ENCODE data around the gene BRD2.

Gene BRD2

GRCh38 chr6:33010356-33010755 lies 42.0 kb downstream of the BRD2 start:
- peaks cover 3% of the 10 kb centered on the region for H3K36me3 ChIP-seq (ENCODE audit: control insufficient read depth, low read depth, low read length)
- H3K27me3 ChIP-seq (ENCODE audit: control insufficient read depth, insufficient read depth, low read length), result no peaks in the 10 kb centered on the region
- H3K4me3 ChIP-seq (ENCODE audit: low read length), result no peak overlapping the region
- H3K9me3 ChIP-seq (ENCODE audit: control insufficient read depth, low read depth, low read length), result no peaks in the 10 kb centered on the region
- H3K9ac ChIP-seq (ENCODE audit: low read length), result no peak overlapping the region
- no peak overlapping the region for H3K27ac ChIP-seq (ENCODE audit: low read length)
- H3K4me1 ChIP-seq (ENCODE audit: control insufficient read depth, low read depth, low read length), result peaks cover 12% of the 10 kb centered on the region

DNA sequence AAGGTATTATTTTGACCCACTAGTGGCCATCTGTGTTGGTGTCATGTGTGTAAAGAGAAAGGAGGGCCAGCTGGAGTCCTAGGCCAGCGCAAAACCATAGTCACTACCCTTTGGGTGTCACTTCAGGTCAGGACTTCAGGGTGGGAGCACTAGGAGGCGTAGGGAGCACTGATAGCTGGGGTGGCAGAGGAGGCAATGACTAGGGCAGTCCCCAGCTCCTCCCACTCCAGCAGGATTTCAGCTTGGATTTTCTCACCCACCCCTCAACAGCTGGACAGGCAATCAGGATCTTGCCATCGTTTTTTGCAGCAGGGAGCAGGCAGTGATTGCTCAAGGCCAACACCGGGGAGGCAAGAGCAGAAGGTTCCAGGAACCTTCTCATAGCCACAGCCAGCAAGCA lies 45.2 kb downstream of the BRD2 start:
- Histone ChIP-seq H3K4me3 (ENCODE audit: low read length) (no peak overlapping the region), H3K27ac (ENCODE audit: low read length) (no peak overlapping the region), H3K36me3 (ENCODE audit: control insufficient read depth, low read depth, low read length) (no peaks in the 10 kb centered on the region), H3K9me3 (ENCODE audit: control insufficient read depth, low read depth, low read length) (no peaks in the 10 kb centered on the region), H3K4me1 (ENCODE audit: control insufficient read depth, low read depth, low read length) (peaks cover 12% of the 10 kb centered on the region), H3K9ac (ENCODE audit: low read length) (no peak overlapping the region), H3K27me3 (ENCODE audit: control insufficient read depth, insufficient read depth, low read length) (no peaks in the 10 kb centered on the region)

- H3K27ac ChIP-seq (ENCODE audit: low read length), result no peak overlapping the region
- H3K27me3 ChIP-seq (ENCODE audit: control insufficient read depth, insufficient read depth, low read length), result no peaks in the 10 kb centered on the region
- H3K9me3 ChIP-seq (ENCODE audit: control insufficient read depth, low read depth, low read length), result no peaks in the 10 kb centered on the region
- H3K4me3 ChIP-seq (ENCODE audit: low read length), result no peak overlapping the region
- H3K9ac ChIP-seq (ENCODE audit: low read length), result no peak overlapping the region
- H3K4me1 ChIP-seq (ENCODE audit: control insufficient read depth, low read depth, low read length), result peaks cover 12% of the 10 kb centered on the region
- no peaks in the 10 kb centered on the region for H3K36me3 ChIP-seq (ENCODE audit: control insufficient read depth, low read depth, low read length)
Measured at GRCh38 chr6:33014841-33015634, 46.6 kb downstream of the BRD2 start.

- H3K27ac ChIP-seq (ENCODE audit: low read length), result no peak overlapping the region
- no peaks in the 10 kb centered on the region for H3K9me3 ChIP-seq (ENCODE audit: control insufficient read depth, low read depth, low read length)
- no peaks in the 10 kb centered on the region for H3K27me3 ChIP-seq (ENCODE audit: control insufficient read depth, insufficient read depth, low read length)
- no peak overlapping the region for H3K9ac ChIP-seq (ENCODE audit: low read length)
- H3K4me1 ChIP-seq (ENCODE audit: control insufficient read depth, low read depth, low read length), result peaks cover 4% of the 10 kb centered on the region
- H3K4me3 ChIP-seq (ENCODE audit: low read length), result no peak overlapping the region
- no peaks in the 10 kb centered on the region for H3K36me3 ChIP-seq (ENCODE audit: control insufficient read depth, low read depth, low read length)
Measured at GRCh38 chr6:33015798-33016197, 47.4 kb downstream of the BRD2 start.

DNA sequence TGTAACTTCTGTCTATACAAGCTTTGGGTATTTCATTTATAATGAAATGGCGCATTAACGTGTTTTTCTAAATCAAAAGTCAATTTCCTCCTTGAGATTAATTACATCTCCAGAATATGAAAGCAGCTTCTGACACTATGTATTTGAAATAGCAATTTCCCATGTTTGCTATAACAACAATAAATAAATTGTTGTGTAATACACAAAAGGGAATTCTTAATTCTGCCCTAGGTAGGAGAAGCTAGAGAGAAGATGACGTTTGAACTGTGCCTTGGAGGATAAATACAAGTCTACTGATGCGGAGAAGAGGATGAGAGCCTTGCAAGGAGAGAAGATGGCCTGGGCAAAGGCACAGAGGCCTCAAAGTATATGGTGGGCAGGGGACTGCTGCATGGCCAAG lies 48.6 kb downstream of the BRD2 start:
- H3K4me1 ChIP-seq (ENCODE audit: control insufficient read depth, low read depth, low read length), result peaks cover 4% of the 10 kb centered on the region
- H3K27me3 ChIP-seq (ENCODE audit: control insufficient read depth, insufficient read depth, low read length), result no peaks in the 10 kb centered on the region
- no peaks in the 10 kb centered on the region for H3K36me3 ChIP-seq (ENCODE audit: control insufficient read depth, low read depth, low read length)
- no peaks in the 10 kb centered on the region for H3K9me3 ChIP-seq (ENCODE audit: control insufficient read depth, low read depth, low read length)
- no peak overlapping the region for H3K27ac ChIP-seq (ENCODE audit: low read length)
- H3K9ac ChIP-seq (ENCODE audit: low read length), result no peak overlapping the region
- H3K4me3 ChIP-seq (ENCODE audit: low read length), result no peak overlapping the region

- H3K27ac ChIP-seq (ENCODE audit: low read length), result no peak overlapping the region
Measured at GRCh38 chr6:33017694-33018353, 49.4 kb downstream of the BRD2 start.

DNA sequence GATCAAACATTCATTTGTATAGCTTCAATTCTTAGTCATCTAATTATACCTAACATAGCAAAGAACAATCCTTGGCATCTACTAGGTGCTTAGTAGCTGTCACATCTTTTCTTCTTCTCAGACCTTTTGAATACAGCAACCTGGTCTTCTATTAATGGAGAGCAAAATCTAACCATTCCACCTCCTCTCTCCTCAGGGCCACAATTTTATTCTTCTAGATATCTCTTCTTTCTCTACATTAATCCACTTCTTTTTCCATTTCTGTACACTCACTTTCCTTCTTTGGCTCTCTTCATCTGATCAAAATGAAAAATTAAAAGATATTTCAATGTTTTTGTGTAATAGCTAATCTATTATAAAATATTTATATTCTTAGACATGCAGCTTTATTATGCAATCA lies 50.0 kb downstream of the BRD2 start:
- Histone ChIP-seq H3K9me3 (ENCODE audit: control insufficient read depth, low read depth, low read length) (no peaks in the 10 kb centered on the region), H3K9ac (ENCODE audit: low read length) (no peak overlapping the region), H3K4me3 (ENCODE audit: low read length) (no peak overlapping the region), H3K27me3 (ENCODE audit: control insufficient read depth, insufficient read depth, low read length) (no peaks in the 10 kb centered on the region), H3K4me1 (ENCODE audit: control insufficient read depth, low read depth, low read length) (peaks cover 4% of the 10 kb centered on the region), H3K36me3 (ENCODE audit: control insufficient read depth, low read depth, low read length) (no peaks in the 10 kb centered on the region), H3K27ac (ENCODE audit: low read length) (no peak overlapping the region)

More at GRCh38 chr6:33017694-33018353, 49.4 kb downstream of the BRD2 start:
- Histone ChIP-seq H3K27me3 (ENCODE audit: control insufficient read depth, insufficient read depth, low read length) (no peaks in the 10 kb centered on the region), H3K9ac (ENCODE audit: low read length) (no peak overlapping the region), H3K4me1 (ENCODE audit: control insufficient read depth, low read depth, low read length) (peaks cover 4% of the 10 kb centered on the region), H3K9me3 (ENCODE audit: control insufficient read depth, low read depth, low read length) (no peaks in the 10 kb centered on the region), H3K4me3 (ENCODE audit: low read length) (no peak overlapping the region), H3K36me3 (ENCODE audit: control insufficient read depth, low read depth, low read length) (no peaks in the 10 kb centered on the region)

DNA sequence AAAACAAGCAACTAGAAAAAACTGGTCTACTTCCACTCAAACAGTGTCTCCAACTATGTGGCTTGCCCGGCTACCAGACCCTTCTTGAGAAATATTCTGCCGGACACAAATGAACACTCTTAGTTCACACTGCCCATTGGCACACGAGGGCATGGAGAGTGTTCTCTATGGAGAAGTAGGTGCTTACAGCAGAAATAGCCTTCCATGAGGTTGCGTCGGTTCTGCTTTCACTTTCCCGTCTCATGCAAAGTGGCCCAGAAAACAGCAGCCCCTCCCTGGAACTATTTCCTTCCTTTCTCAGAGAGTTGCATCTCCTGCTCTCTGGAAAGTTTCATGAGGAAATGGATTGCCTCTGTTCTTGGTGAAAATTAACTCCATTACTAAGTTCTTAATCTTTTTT lies 50.5 kb downstream of the BRD2 start:
- Histone ChIP-seq H3K9me3 (ENCODE audit: control insufficient read depth, low read depth, low read length) (no peaks in the 10 kb centered on the region), H3K4me3 (ENCODE audit: low read length) (no peak overlapping the region), H3K9ac (ENCODE audit: low read length) (no peak overlapping the region), H3K27me3 (ENCODE audit: control insufficient read depth, insufficient read depth, low read length) (no peaks in the 10 kb centered on the region), H3K36me3 (ENCODE audit: control insufficient read depth, low read depth, low read length) (no peaks in the 10 kb centered on the region), H3K27ac (ENCODE audit: low read length) (no peak overlapping the region), H3K4me1 (ENCODE audit: control insufficient read depth, low read depth, low read length) (peaks cover 4% of the 10 kb centered on the region)

- H3K4me1 ChIP-seq (ENCODE audit: control insufficient read depth, low read depth, low read length), result peaks cover 4% of the 10 kb centered on the region
- H3K4me3 ChIP-seq (ENCODE audit: low read length), result no peak overlapping the region
- H3K9ac ChIP-seq (ENCODE audit: low read length), result no peak overlapping the region
Measured at GRCh38 chr6:33019372-33019771, 51.0 kb downstream of the BRD2 start.

DNA sequence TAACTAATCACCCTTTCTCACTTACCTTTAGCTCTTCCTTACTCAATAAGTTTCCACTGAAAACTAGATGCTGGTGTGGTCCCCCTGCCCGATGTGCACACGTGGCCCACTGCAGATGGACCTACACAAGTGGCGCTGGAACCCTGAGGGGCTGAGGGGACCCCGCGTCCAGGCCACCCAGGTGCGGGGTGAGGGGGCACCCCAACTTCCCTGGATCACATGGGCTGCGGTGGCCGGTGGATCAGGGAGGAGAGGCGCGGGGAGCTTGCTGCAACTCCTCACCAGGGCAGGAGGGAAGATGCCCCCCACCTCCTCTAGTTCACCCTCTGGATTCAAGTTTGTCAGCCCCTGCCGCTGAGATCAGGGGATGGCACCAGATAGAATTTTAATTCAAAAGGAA lies 53.5 kb downstream of the BRD2 start:
- Histone ChIP-seq H3K4me3 (ENCODE audit: low read length) (no peak overlapping the region), H3K27me3 (ENCODE audit: control insufficient read depth, insufficient read depth, low read length) (no peaks in the 10 kb centered on the region)

More at GRCh38 chr6:33019372-33019771, 51.0 kb downstream of the BRD2 start:
- Histone ChIP-seq H3K27ac (ENCODE audit: low read length) (no peak overlapping the region), H3K27me3 (ENCODE audit: control insufficient read depth, insufficient read depth, low read length) (no peaks in the 10 kb centered on the region), H3K36me3 (ENCODE audit: control insufficient read depth, low read depth, low read length) (no peaks in the 10 kb centered on the region), H3K9me3 (ENCODE audit: control insufficient read depth, low read depth, low read length) (no peaks in the 10 kb centered on the region)

GRCh38 chr6:33023536-33023935 lies 55.1 kb downstream of the BRD2 start:
- Histone ChIP-seq H3K4me3 (ENCODE audit: low read length) (no peak overlapping the region), H3K27ac (ENCODE audit: low read length) (no peak overlapping the region), H3K36me3 (ENCODE audit: control insufficient read depth, low read depth, low read length) (no peaks in the 10 kb centered on the region), H3K27me3 (ENCODE audit: control insufficient read depth, insufficient read depth, low read length) (no peaks in the 10 kb centered on the region), H3K9ac (ENCODE audit: low read length) (no peak overlapping the region), H3K4me1 (ENCODE audit: control insufficient read depth, low read depth, low read length) (no peaks in the 10 kb centered on the region), H3K9me3 (ENCODE audit: control insufficient read depth, low read depth, low read length) (no peaks in the 10 kb centered on the region)

More for the DNA sequence above, 53.5 kb downstream of the BRD2 start:
- no peaks in the 10 kb centered on the region for H3K36me3 ChIP-seq (ENCODE audit: control insufficient read depth, low read depth, low read length)
- no peaks in the 10 kb centered on the region for H3K9me3 ChIP-seq (ENCODE audit: control insufficient read depth, low read depth, low read length)
- H3K27ac ChIP-seq (ENCODE audit: low read length), result no peak overlapping the region
- H3K9ac ChIP-seq (ENCODE audit: low read length), result no peak overlapping the region
- no peaks in the 10 kb centered on the region for H3K4me1 ChIP-seq (ENCODE audit: control insufficient read depth, low read depth, low read length)

GRCh38 chr6:33024521-33024920 lies 56.1 kb downstream of the BRD2 start:
- Histone ChIP-seq H3K27me3 (ENCODE audit: control insufficient read depth, insufficient read depth, low read length) (no peaks in the 10 kb centered on the region), H3K4me3 (ENCODE audit: low read length) (no peak overlapping the region), H3K4me1 (ENCODE audit: control insufficient read depth, low read depth, low read length) (no peaks in the 10 kb centered on the region), H3K9ac (ENCODE audit: low read length) (no peak overlapping the region), H3K27ac (ENCODE audit: low read length) (no peak overlapping the region), H3K9me3 (ENCODE audit: control insufficient read depth, low read depth, low read length) (no peaks in the 10 kb centered on the region), H3K36me3 (ENCODE audit: control insufficient read depth, low read depth, low read length) (no peaks in the 10 kb centered on the region)

Data from iPS-18a (cell line).